22Rv1 (cell line): ENCODE data around the gene OXNAD1.

Experiments used
- CTCF ChIP-seq: fragments of 450-650 bp; IDR thresholded peaks from 2 replicates; pipeline ENCODE4 v1.5.1; 2017; ENCODE audit warnings: mild to moderate bottlenecking
- ZFX ChIP-seq: fragments of 450-650 bp; IDR thresholded peaks from 2 replicates; pipeline ENCODE4 v1.6.1; 2017; ENCODE audit warnings: antibody characterized with exemption, borderline replicate concordance

- TF ChIP-seq CTCF = no peak
- TF ChIP-seq ZFX = no peak
Measured at GRCh38 chr3:16254916-16255315, 10.1 kb upstream of the OXNAD1 start.
